HG03575 (cell line): ENCODE results near the gene TEX30.

Experiments used
- ATAC-seq: cut with Tn5 transposase; IDR thresholded peaks from one replicate; pipeline ENCODE4 v1.9.1; 2021; ENCODE audit not compliant: unreplicated experiment, insufficient number of reproducible peaks, low FRiP score; ENCODE audit errors: extremely low read depth

TEX30 gene

GRCh38 chr13:102729560-102730270 is 43.9 kb downstream of the TEX30 start:
- no peak for ATAC-seq

- no peak for ATAC-seq
Observed at GRCh38 chr13:102726430-102726829, 47.2 kb downstream of the TEX30 start.

- no peak for ATAC-seq
Observed at GRCh38 chr13:102724923-102725322, 48.7 kb downstream of the TEX30 start.

- ATAC-seq = no peak
Observed at GRCh38 chr13:102721800-102722231, 51.8 kb downstream of the TEX30 start.

- ATAC-seq = no peak
Observed at GRCh38 chr13:102718746-102719145, 54.8 kb downstream of the TEX30 start.
